Stimulated activated naive CD4-positive, alpha-beta T cell treated with Interleukin-2 at 50 U/mL for 16 hours (primary cell): ENCODE results near the gene FYTTD1.

Source experiments
- DNase-seq: peaks from one replicate; lab custom pipeline; 2025; lab: John Stamatoyannopoulos, UW

Gene FYTTD1

GRCh38 chr3:197737749-197738462 lies 11.8 kb upstream of the FYTTD1 start:
- no peak for DNase-seq

GRCh38 chr3:197742787-197743186 lies 6.9 kb upstream of the FYTTD1 start:
- no peak for DNase-seq

DNA sequence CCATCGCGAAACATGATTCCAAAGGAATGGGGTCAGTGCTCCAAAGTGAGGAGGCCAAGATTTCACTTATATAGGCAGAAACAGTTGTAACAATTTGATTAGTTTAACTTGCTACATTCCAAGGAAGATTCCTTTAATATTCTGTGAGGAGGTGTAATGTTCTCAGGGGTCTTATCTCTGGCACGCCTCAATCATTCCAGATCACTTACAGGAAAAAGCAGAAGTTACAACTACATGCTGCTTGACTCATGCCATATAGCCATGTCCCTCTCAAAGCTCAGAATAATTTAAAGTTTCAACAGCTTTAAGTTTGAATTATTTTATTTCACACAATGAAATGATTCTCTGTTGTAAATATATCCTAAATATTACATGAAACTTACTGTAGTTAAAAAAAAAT lies 3.5 kb upstream of the FYTTD1 start:
- no peak for DNase-seq

DNA sequence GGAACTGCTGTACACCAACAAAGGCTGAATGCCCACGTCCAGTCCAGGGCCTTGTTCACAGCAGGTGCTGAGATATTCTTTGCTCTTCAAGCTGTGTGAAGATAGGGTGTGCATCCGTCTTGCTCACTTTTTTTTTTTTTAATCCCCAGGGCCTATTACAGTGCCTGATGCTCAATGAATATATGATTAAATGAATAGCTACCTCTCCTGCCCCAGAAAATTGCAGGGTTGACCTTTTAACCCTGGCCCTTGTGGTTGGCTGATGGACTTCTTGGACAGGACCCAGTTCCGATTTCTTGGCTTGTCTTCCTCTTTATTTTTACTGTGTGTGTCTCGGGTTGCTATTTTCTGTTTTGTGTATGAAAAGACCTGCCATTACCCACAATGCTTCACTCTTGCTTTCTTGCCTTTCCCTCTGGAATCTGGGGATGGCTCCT lies 2.9 kb upstream of the FYTTD1 start:
- DNase-seq, result no peak

DNA sequence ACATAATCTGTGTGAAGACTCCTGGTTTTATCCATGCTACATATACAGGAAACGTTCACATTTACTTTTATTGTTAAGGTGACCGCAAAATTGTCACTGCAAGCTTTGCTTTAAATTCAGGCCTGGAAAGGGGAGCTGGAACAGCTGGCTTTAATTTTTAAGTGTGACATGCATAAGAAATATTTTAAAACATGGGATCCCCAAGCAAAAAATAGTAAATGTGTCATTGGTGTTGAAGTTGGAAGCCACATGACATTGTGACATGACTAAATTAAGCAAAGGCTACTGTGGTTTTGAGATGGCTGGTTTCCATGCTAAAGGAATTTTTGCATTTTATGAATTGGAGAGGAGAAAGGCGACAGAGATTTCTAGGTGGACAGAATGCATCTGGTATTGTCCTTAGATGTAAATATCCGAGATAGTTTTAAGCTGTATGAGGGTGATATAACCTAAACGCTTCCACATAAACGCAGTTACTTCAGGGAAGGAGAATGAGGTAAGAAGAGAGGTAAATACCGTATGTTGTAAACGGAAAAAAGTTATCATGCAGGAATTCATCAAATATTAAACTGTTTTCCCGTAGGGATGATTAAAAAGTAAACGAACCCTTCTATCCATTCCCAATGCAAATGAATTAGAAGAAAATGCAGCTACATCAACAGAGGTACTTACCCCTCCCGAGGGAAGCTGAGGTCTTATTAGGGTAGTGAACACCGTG lies 927 bp upstream of the FYTTD1 start:
- DNase-seq, result no peak

DNA sequence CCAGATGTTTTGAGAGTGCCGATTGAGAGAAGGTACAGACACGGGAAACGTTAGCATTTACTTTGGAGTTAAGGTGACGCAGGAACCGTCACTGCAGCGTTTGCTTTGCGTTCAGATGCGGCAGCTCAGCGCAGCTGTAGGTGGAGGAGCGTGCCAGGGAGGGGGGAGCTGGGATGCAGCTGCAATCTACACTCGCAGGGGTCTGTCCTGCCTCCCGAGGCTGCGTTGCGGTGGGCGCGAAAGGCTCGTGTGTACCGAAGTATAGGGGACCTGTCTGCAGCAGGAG lies 425 bp upstream of the FYTTD1 start:
- peak; percentile 75 for DNase-seq

- peak; percentile 52 for DNase-seq
Measured at GRCh38 chr3:197750396-197750831, 731 bp downstream of the FYTTD1 start.

- DNase-seq, result peak; percentile 23
Measured at GRCh38 chr3:197750858-197751737, 1.4 kb downstream of the FYTTD1 start.

- peak; percentile 1 for DNase-seq
Measured at GRCh38 chr3:197752107-197752506, 2.4 kb downstream of the FYTTD1 start.

GRCh38 chr3:197753263-197753662 lies 3.6 kb downstream of the FYTTD1 start:
- DNase-seq, result no peak

DNA sequence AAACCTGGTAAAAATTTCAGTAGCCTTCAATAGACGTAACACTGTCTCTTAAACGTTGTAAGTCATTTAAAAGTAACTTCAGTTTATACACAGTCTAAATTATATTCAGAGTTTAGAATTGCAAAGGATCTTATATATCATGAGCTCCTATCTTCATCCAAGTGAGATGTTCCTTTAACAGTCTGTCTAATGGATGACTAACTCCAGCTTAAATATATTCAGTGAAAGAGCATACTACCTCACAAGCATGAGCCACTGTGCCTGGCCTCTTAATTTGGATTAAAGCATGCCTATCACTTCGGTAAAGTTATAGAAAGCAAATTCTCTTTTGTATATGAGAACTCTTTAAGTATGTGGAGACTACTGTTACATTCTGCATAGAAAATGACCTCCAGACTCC lies 7.0 kb downstream of the FYTTD1 start:
- DNase-seq, result no peak

- DNase-seq, result no peak
Measured at GRCh38 chr3:197758512-197758911, 8.8 kb downstream of the FYTTD1 start.

- no peak for DNase-seq
Measured at GRCh38 chr3:197761784-197762183, 12.1 kb downstream of the FYTTD1 start.

DNA sequence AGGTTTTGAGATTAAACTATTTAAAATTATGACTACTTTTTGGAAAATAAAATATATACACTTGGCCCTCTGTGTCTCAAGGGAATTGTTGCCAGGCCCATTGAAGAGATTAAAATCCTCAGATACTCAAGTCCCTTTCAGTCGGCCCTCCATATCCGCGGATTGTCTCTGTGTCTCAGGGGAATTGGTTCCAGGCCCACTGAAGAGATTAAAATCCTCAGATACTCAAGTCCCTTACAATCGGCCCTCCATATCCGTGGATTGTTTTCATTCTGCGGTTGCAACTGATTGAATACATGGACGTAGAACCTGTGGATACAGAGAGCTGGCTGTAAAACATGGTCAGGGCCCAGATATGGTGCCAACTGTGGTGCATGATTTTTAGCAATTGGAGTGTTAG lies 25.6 kb downstream of the FYTTD1 start:
- DNase-seq, result no peak

GRCh38 chr3:197782230-197782629 lies 32.5 kb downstream of the FYTTD1 start:
- no peak for DNase-seq

- DNase-seq, result no peak
Measured at GRCh38 chr3:197784019-197784585, 34.4 kb downstream of the FYTTD1 start.

GRCh38 chr3:197787412-197787811 lies 37.7 kb downstream of the FYTTD1 start:
- no peak for DNase-seq

GRCh38 chr3:197789309-197789708 lies 39.6 kb downstream of the FYTTD1 start:
- no peak for DNase-seq

DNA sequence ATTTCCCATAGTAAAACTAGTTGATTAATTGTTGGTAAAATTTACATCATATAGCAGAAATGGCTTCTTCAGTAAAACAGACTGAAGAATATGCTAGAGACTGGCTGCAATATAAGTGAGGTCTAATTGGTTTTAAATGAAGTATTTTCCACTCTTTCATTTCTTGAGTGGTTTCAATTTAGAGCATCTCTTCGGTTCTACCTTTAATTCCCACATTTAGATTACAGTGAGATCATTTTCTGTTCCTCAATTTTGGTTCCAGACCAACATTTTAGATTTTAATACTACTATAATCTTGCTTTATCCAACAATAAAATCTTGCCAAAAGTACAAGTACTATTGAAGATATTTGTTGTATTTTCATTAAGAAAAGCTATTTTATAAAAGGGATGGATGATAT lies 40.4 kb downstream of the FYTTD1 start:
- DNase-seq, result no peak

GRCh38 chr3:197791113-197791891 lies 41.6 kb downstream of the FYTTD1 start, which contains the start of gene LRCH3:
Gene LRCH3 (plus strand): TSS chr3:197791254. CDS start chr3:197791279, 25 bp downstream.
- DNase-seq, result peak; percentile 77

GRCh38 chr3:197791892-197792647 lies 42.4 kb downstream of the FYTTD1 start:
- peak; percentile 22 for DNase-seq
